Activated CD4-positive, alpha-beta T cell treated with anti-CD3 and anti-CD28 coated beads, Interleukin-2, amount 10 ng/mL, durations not matched to agents 7 days and 5 days (primary cell): ENCODE measurements around the gene PCDHA8. TPM values are rescaled to one million over a fixed set of nuclear protein-coding genes. Genes with fewer than 3 reads are reported as not detected.
"Not testable (repeated sequence)": the region's sequence is repeated elsewhere in the genome, so short reads cannot be mapped to it uniquely, and the experiment has no call there.

Experiments
- CTCF ChIA-PET: fragments of 350-600 bp; sonication (Branson Sonifier 250); formaldehyde crosslinking; loops from one replicate; lab custom pipeline; 2021; ENCODE audit warnings: antibody characterized with exemption; lab: Charles Lee
- POLR2A ChIA-PET: fragments of 350-600 bp; sonication (Branson Sonifier 250); formaldehyde crosslinking; loops from one replicate; lab custom pipeline; 2021; ENCODE audit warnings: antibody characterized with exemption; lab: Charles Lee
- DNase-seq: peaks from one replicate; pipeline ENCODE4 v3.0.0-alpha.2; 2020
- H3K27ac Mint-ChIP-seq: one replicate; pipeline ENCODE4 v1.8.0; 2021; ENCODE audit warnings: mild to moderate bottlenecking, moderate library complexity, mixed read lengths
- H3K27me3 Mint-ChIP-seq: one replicate; pipeline ENCODE4 v1.8.0; 2021; ENCODE audit warnings: mixed read lengths
- H3K36me3 Mint-ChIP-seq: one replicate; pipeline ENCODE4 v1.8.0; 2021; ENCODE audit warnings: low read depth, mixed read lengths
- H3K4me1 Mint-ChIP-seq: one replicate; pipeline ENCODE4 v1.8.0; 2021; ENCODE audit warnings: mixed read lengths
- H3K4me3 Mint-ChIP-seq: one replicate; pipeline ENCODE4 v1.8.0; 2021; ENCODE audit warnings: mild to moderate bottlenecking, moderate library complexity, mixed read lengths
- H3K9me3 Mint-ChIP-seq: one replicate; pipeline ENCODE4 v1.8.0; 2021; ENCODE audit warnings: mixed read lengths
- total RNA-seq, 2 experiments: library from RNA; stranded (reverse); gene quantifications; one replicate each; pipeline ENCODE4 v1.2.3, GENCODE V29; 2021

The PCDHA8 gene
- total RNA-seq, 2 experiments from 2014 or later: not detected

- DNase-seq: no peak
- Mint-ChIP-seq H3K27me3 (peaks cover 2% of the 10 kb centered on the region), H3K9me3 (peaks cover 23% of the 10 kb centered on the region), H3K36me3 (no peaks in the 10 kb centered on the region), H3K27ac (no peak overlapping the region), H3K4me1 (no peaks in the 10 kb centered on the region), H3K4me3 (no peak overlapping the region)
- POLR2A ChIA-PET: no interaction called here
- CTCF ChIA-PET: interaction anchor here (2.6 kb wide), 1 partner anchor 12 kb away, joined by 7 read pairs; the partner anchor contains the start of gene PCDHA5
These were observed 32.1 kb upstream of the PCDHA8 start for GRCh38 chr5:140808889-140809291.

GRCh38 chr5:140821375-140822280 is 19.4 kb upstream of the PCDHA8 start, which contains the start of gene PCDHA5:
Gene PCDHA5 (plus strand): TSS chr5:140821613.
- H3K36me3 Mint-ChIP-seq: no peaks in the 10 kb centered on the region
- H3K9me3 Mint-ChIP-seq: peaks cover 8% of the 10 kb centered on the region
- H3K27me3 Mint-ChIP-seq: no peaks in the 10 kb centered on the region
- DNase-seq: peak; percentile 24
- ChIA-PET POLR2A (no interaction called here), CTCF (interaction anchor here (2.2 kb wide), 1 partner anchor 14 kb away, joined by 7 read pairs; the partner anchor contains the start of gene PCDHA4)
- H3K27ac Mint-ChIP-seq: no peak within 1 kb of the TSS
- H3K4me3 Mint-ChIP-seq: no peak within 1 kb of the TSS
- H3K4me1 Mint-ChIP-seq: no peaks in the 10 kb centered on the region

- Mint-ChIP-seq H3K4me3 (no peak overlapping the region), H3K4me1 (no peaks in the 10 kb centered on the region), H3K27ac (no peak overlapping the region), H3K27me3 (peaks cover 2% of the 10 kb centered on the region), H3K36me3 (no peaks in the 10 kb centered on the region), H3K9me3 (peaks cover 13% of the 10 kb centered on the region)
- ChIA-PET CTCF (no interaction called here), POLR2A (no interaction called here)
- no peak for DNase-seq
These were observed 18.7 kb upstream of the PCDHA8 start for GRCh38 chr5:140822281-140822629.

GRCh38 chr5:140822969-140823368 is 18.0 kb upstream of the PCDHA8 start:
- peaks cover 13% of the 10 kb centered on the region for H3K9me3 Mint-ChIP-seq
- CTCF ChIA-PET, DNase-seq, H3K27me3 Mint-ChIP-seq, H3K4me1 Mint-ChIP-seq, H3K27ac Mint-ChIP-seq, POLR2A ChIA-PET, H3K36me3 Mint-ChIP-seq, H3K4me3 Mint-ChIP-seq: not testable (repeated sequence)

GRCh38 chr5:140823475-140823874 is 17.5 kb upstream of the PCDHA8 start:
- H3K9me3 Mint-ChIP-seq: peaks cover 15% of the 10 kb centered on the region
- DNase-seq: no peak
- POLR2A ChIA-PET: no interaction called here
- no peaks in the 10 kb centered on the region for H3K36me3 Mint-ChIP-seq
- no peaks in the 10 kb centered on the region for H3K4me1 Mint-ChIP-seq
- no peak overlapping the region for H3K27ac Mint-ChIP-seq
- H3K4me3 Mint-ChIP-seq: no peak overlapping the region
- CTCF ChIA-PET: no interaction called here
- H3K27me3 Mint-ChIP-seq: peaks cover 2% of the 10 kb centered on the region

GRCh38 chr5:140827704-140828361 is 13.2 kb upstream of the PCDHA8 start, which contains the start of gene PCDHA6:
Gene PCDHA6 (plus strand): TSS chr5:140827960. CDS start chr5:140828092, 132 bp downstream.
- H3K4me1 Mint-ChIP-seq: no peaks in the 10 kb centered on the region
- H3K27me3 Mint-ChIP-seq: peaks cover 2% of the 10 kb centered on the region
- H3K4me3 Mint-ChIP-seq: no peak within 1 kb of the TSS
- H3K36me3 Mint-ChIP-seq: no peaks in the 10 kb centered on the region
- ChIA-PET POLR2A (no interaction called here), CTCF (interaction anchor here (1.5 kb wide), 1 partner anchor 14 kb away, joined by 4 read pairs; no protein-coding TSS in a partner anchor)
- no peak for DNase-seq
- H3K9me3 Mint-ChIP-seq: peaks cover 15% of the 10 kb centered on the region
- H3K27ac Mint-ChIP-seq: no peak within 1 kb of the TSS

- CTCF ChIA-PET: interaction anchor here (1.5 kb wide), 1 partner anchor 13 kb away, joined by 4 read pairs; no protein-coding TSS in a partner anchor
- no peak for DNase-seq
- POLR2A ChIA-PET: no interaction called here
- Mint-ChIP-seq H3K4me3 (no peak overlapping the region), H3K9me3 (peaks cover 14% of the 10 kb centered on the region), H3K4me1 (no peaks in the 10 kb centered on the region), H3K27me3 (peaks cover 2% of the 10 kb centered on the region), H3K27ac (no peak overlapping the region), H3K36me3 (no peaks in the 10 kb centered on the region)
These were observed 12.6 kb upstream of the PCDHA8 start for GRCh38 chr5:140828362-140828737.

- H3K27me3 Mint-ChIP-seq, H3K36me3 Mint-ChIP-seq, POLR2A ChIA-PET: not testable (repeated sequence)
These were observed 11.2 kb upstream of the PCDHA8 start for GRCh38 chr5:140829511-140830501.

GRCh38 chr5:140833993-140834392 is 7.0 kb upstream of the PCDHA8 start, which contains the start of gene PCDHA7:
Gene PCDHA7 (plus strand): TSS chr5:140834269. CDS start chr5:140834384, 115 bp downstream.
- POLR2A ChIA-PET: no interaction called here
- Mint-ChIP-seq H3K9me3 (peaks cover 6% of the 10 kb centered on the region), H3K4me1 (no peaks in the 10 kb centered on the region), H3K27me3 (peaks cover 2% of the 10 kb centered on the region), H3K4me3 (no peak within 1 kb of the TSS), H3K27ac (no peak within 1 kb of the TSS), H3K36me3 (no peaks in the 10 kb centered on the region)
- CTCF ChIA-PET: no interaction called here
- no peak for DNase-seq

More at GRCh38 chr5:140829511-140830501, 11.2 kb upstream of the PCDHA8 start:
- not testable (repeated sequence) for H3K4me3 Mint-ChIP-seq, H3K4me1 Mint-ChIP-seq, H3K27ac Mint-ChIP-seq, DNase-seq
- H3K9me3 Mint-ChIP-seq: peaks cover 16% of the 10 kb centered on the region
- CTCF ChIA-PET: interaction anchor here (1.5 kb wide), 1 partner anchor 12 kb away, joined by 4 read pairs; no protein-coding TSS in a partner anchor

- H3K9me3 Mint-ChIP-seq, DNase-seq, H3K4me1 Mint-ChIP-seq, H3K27ac Mint-ChIP-seq, H3K27me3 Mint-ChIP-seq, CTCF ChIA-PET, POLR2A ChIA-PET, H3K36me3 Mint-ChIP-seq, H3K4me3 Mint-ChIP-seq: not testable (repeated sequence)
These were observed 6.5 kb upstream of the PCDHA8 start for GRCh38 chr5:140834439-140835008.

- peaks cover 2% of the 10 kb centered on the region for H3K27me3 Mint-ChIP-seq
- DNase-seq: no peak
- H3K27ac Mint-ChIP-seq: no peak overlapping the region
- no peak overlapping the region for H3K4me3 Mint-ChIP-seq
- no peaks in the 10 kb centered on the region for H3K4me1 Mint-ChIP-seq
- peaks cover 13% of the 10 kb centered on the region for H3K9me3 Mint-ChIP-seq
- ChIA-PET CTCF (no interaction called here), POLR2A (no interaction called here)
- H3K36me3 Mint-ChIP-seq: no peaks in the 10 kb centered on the region
These were observed 5.1 kb upstream of the PCDHA8 start for GRCh38 chr5:140835622-140836510.
